ENCODE data around the gene CCDC7. TPM values are rescaled to one million over a fixed set of nuclear protein-coding genes. Genes with fewer than 3 reads are reported as not detected.

The CCDC7 gene
- total RNA-seq, 1 experiment from 2014 or later = 6.3 TPM

- no TSS peak for BruUV-seq (replicated peaks)
- TF ChIP-seq, protein P1, sequence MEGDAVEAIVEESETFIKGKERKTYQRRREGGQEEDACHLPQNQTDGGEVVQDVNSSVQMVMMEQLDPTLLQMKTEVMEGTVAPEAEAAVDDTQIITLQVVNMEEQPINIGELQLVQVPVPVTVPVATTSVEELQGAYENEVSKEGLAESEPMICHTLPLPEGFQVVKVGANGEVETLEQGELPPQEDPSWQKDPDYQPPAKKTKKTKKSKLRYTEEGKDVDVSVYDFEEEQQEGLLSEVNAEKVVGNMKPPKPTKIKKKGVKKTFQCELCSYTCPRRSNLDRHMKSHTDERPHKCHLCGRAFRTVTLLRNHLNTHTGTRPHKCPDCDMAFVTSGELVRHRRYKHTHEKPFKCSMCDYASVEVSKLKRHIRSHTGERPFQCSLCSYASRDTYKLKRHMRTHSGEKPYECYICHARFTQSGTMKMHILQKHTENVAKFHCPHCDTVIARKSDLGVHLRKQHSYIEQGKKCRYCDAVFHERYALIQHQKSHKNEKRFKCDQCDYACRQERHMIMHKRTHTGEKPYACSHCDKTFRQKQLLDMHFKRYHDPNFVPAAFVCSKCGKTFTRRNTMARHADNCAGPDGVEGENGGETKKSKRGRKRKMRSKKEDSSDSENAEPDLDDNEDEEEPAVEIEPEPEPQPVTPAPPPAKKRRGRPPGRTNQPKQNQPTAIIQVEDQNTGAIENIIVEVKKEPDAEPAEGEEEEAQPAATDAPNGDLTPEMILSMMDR (IDR thresholded peaks at IDR 0.05; ENCODE audit: unreplicated experiment) = no peak
Measured at GRCh38 chr10:32433542-32433941, 12.4 kb upstream of the CCDC7 start.

GRCh38 chr10:32436215-32436614, 9.7 kb upstream of the CCDC7 start:
- TF ChIP-seq, protein P1 (IDR thresholded peaks at IDR 0.05; ENCODE audit: unreplicated experiment) = no peak
- peaks cover 15% of the 10 kb centered on the region for H3K27me3 Mint-ChIP-seq (ENCODE audit: insufficient read depth, unreplicated experiment)
- ChIA-PET CTCF (interaction anchor here (0.7 kb wide), 1 partner anchor 99 kb away, joined by 3 read pairs; no protein-coding TSS in a partner anchor), POLR2A (interaction anchor here (0.9 kb wide), 1 partner anchor 58 kb away, joined by 6 read pairs; no protein-coding TSS in a partner anchor)
- no peak for DNase-seq (ENCODE audit: unreplicated experiment)
- no peaks in the 10 kb centered on the region for H3K36me3 Mint-ChIP-seq (ENCODE audit: insufficient read depth, unreplicated experiment)
- H3K9me3 Mint-ChIP-seq (ENCODE audit: unreplicated experiment) = no peaks in the 10 kb centered on the region
- no peak overlapping the region for H3K27ac Mint-ChIP-seq (ENCODE audit: low read depth, unreplicated experiment)
- peaks cover 8% of the 10 kb centered on the region for H3K4me1 Mint-ChIP-seq (ENCODE audit: insufficient read depth, unreplicated experiment)
- intact Hi-C loops (cut with micrococcal nuclease) = no loop called here
- H3K4me3 Mint-ChIP-seq (ENCODE audit: unreplicated experiment) = no peak overlapping the region
- no TSS peak for BruUV-seq (replicated peaks)

More at GRCh38 chr10:32433542-32433941, 12.4 kb upstream of the CCDC7 start:
- H3K36me3 Mint-ChIP-seq (ENCODE audit: insufficient read depth, unreplicated experiment) = no peaks in the 10 kb centered on the region
- no peak overlapping the region for H3K4me3 Mint-ChIP-seq (ENCODE audit: unreplicated experiment)
- POLR2A ChIA-PET = no interaction called here
- CTCF ChIA-PET = interaction anchor here (0.7 kb wide), 1 partner anchor 97 kb away, joined by 3 read pairs; no protein-coding TSS in a partner anchor
- H3K27me3 Mint-ChIP-seq (ENCODE audit: insufficient read depth, unreplicated experiment) = peaks cover 15% of the 10 kb centered on the region
- no peaks in the 10 kb centered on the region for H3K9me3 Mint-ChIP-seq (ENCODE audit: unreplicated experiment)
- intact Hi-C loops (cut with micrococcal nuclease) = no loop called here
- H3K27ac Mint-ChIP-seq (ENCODE audit: low read depth, unreplicated experiment) = no peak overlapping the region
- no peak for DNase-seq (ENCODE audit: unreplicated experiment)
- peaks cover 8% of the 10 kb centered on the region for H3K4me1 Mint-ChIP-seq (ENCODE audit: insufficient read depth, unreplicated experiment)

DNA sequence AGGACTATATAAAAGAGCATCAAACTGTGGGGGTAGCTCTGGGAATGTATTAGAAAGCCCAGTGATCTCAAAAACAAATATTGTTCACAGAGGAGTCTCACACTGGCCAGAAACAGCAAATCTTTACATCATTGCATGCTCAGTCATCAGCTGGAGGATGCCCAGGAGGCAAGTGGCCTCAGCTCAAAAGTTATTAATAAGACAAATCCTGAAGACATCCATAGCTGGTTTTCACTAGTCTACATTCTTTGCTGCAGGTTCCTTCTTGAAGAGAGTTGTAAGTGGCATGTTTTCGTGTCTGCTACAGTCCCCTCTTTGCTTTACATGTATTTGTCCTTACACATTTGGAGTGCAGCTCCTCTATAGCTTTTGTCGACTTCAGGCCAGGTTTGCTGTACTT, 8.6 kb upstream of the CCDC7 start:
- H3K4me3 Mint-ChIP-seq (ENCODE audit: unreplicated experiment) = no peak overlapping the region
- H3K36me3 Mint-ChIP-seq (ENCODE audit: insufficient read depth, unreplicated experiment) = no peaks in the 10 kb centered on the region
- BruUV-seq (replicated peaks) = no TSS peak
- no peaks in the 10 kb centered on the region for H3K9me3 Mint-ChIP-seq (ENCODE audit: unreplicated experiment)
- TF ChIP-seq, protein P1 (IDR thresholded peaks at IDR 0.05; ENCODE audit: unreplicated experiment) = no peak
- CTCF ChIA-PET = interaction anchor here (0.7 kb wide), 1 partner anchor 247 kb away, joined by 3 read pairs; no protein-coding TSS in a partner anchor
- H3K27ac Mint-ChIP-seq (ENCODE audit: low read depth, unreplicated experiment) = no peak overlapping the region
- DNase-seq (ENCODE audit: unreplicated experiment) = no peak
- POLR2A ChIA-PET = interaction anchor here (0.6 to 1.0 kb wide), 3 partner anchors 8 to 62 kb away, joined by 3 read pairs; no protein-coding TSS in a partner anchor
- intact Hi-C loops (cut with micrococcal nuclease) = no loop called here
- peaks cover 15% of the 10 kb centered on the region for H3K27me3 Mint-ChIP-seq (ENCODE audit: insufficient read depth, unreplicated experiment)
- H3K4me1 Mint-ChIP-seq (ENCODE audit: insufficient read depth, unreplicated experiment) = peaks cover 8% of the 10 kb centered on the region

DNA sequence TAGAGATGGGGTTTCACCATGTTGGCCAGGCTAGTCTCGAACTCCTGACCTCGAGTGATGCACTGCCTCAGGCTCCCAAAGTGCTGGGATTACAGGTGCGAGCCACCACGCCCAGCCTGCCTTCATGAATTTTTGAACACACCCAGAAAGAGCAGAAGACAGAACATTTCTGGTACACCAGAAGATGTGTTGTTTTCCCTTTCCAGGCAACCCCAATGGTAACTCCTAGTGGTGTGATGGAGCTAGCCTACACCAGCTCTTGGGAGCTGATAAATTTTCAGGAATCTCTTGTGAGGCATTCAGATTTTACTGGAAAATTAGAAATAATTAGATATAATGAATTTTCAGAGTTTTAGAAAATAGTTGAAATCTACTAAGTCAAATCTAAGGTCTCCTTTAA, 904 bp upstream of the CCDC7 start:
- BruUV-seq (replicated peaks) = no TSS peak
- Mint-ChIP-seq H3K27ac (ENCODE audit: low read depth, unreplicated experiment) (no peak overlapping the region), H3K4me3 (ENCODE audit: unreplicated experiment) (peak overlapping the region; percentile 90), H3K36me3 (ENCODE audit: insufficient read depth, unreplicated experiment) (no peaks in the 10 kb centered on the region), H3K9me3 (ENCODE audit: unreplicated experiment) (no peaks in the 10 kb centered on the region), H3K4me1 (ENCODE audit: insufficient read depth, unreplicated experiment) (no peaks in the 10 kb centered on the region), H3K27me3 (ENCODE audit: insufficient read depth, unreplicated experiment) (no peaks in the 10 kb centered on the region)
- POLR2A ChIA-PET = interaction anchor here (0.6 to 3.6 kb wide), 10 partner anchors 8 to 1127 kb away, joined by 3 to 34 read pairs (median 4); no protein-coding TSS in a partner anchor
- intact Hi-C loops (cut with micrococcal nuclease) = loop anchor here (10.0 kb wide), 1 partner anchor 190 kb away; no protein-coding TSS in a partner anchor
- CTCF ChIA-PET = interaction anchor here (0.7 to 1.1 kb wide), 2 partner anchors 67 to 284 kb away, joined by 3 read pairs; no protein-coding TSS in a partner anchor
- TF ChIP-seq, protein P1 (IDR thresholded peaks at IDR 0.05; ENCODE audit: unreplicated experiment) = no peak
- DNase-seq (ENCODE audit: unreplicated experiment) = no peak

Data from MCF 10A (cell line).